Activated T-helper 1 cell treated with Interleukin-2 at 50 U/mL for 16 hours (primary cell): ENCODE measurements around the gene USP17L18.
"Not testable (repeated sequence)": the region's sequence is repeated elsewhere in the genome, so short reads cannot be mapped to it uniquely, and the experiment has no call there.

ENCODE experiments used
- DNase-seq: peaks from one replicate; pipeline ENCODE4 v3.0.0-alpha.2; 2020; ENCODE audit warnings: low read depth

The USP17L18 gene, protein sequence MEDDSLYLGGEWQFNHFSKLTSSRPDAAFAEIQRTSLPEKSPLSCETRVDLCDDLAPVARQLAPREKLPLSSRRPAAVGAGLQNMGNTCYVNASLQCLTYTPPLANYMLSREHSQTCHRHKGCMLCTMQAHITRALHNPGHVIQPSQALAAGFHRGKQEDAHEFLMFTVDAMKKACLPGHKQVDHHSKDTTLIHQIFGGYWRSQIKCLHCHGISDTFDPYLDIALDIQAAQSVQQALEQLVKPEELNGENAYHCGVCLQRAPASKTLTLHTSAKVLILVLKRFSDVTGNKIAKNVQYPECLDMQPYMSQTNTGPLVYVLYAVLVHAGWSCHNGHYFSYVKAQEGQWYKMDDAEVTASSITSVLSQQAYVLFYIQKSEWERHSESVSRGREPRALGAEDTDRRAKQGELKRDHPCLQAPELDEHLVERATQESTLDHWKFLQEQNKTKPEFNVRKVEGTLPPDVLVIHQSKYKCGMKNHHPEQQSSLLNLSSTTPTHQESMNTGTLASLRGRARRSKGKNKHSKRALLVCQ

DNA sequence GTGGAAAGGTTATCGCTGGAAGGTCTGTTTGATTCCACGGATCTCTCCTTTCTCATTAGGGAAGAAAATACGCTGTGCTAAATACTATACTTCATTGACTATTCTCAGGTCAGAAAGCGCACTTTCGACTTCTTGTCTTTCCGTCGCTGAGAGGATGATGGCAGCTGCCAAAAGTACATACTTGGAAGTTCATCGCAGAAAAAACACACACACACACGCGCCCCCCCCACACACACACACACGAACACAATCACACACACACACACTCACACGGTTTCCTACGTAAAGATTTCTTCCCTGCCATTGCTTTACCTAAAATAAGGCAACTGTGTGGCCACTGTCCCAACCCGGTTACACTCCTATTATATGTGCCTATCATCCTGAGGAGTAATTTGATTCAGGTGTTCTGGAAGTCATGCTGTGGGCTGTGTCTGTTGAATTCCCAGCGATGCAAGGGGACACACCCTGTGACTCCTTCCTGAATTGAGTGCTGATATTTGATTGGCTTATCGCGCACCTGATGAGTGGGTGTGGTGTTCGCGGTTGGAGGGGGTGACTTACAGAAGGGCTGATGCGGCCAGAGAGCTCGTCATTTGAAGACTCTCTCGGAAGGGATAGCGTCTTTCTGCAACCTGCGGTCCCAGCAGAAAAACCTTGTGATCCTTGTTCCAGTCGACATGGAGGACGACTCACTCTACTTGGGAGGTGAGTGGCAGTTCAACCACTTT lies at the start of gene USP17L18:
Gene USP17L18 (plus strand): TSS at position 678 of the 728 bp plus-strand sequence. CDS start 0 bp downstream, at position 678.
- not testable (repeated sequence) for DNase-seq

GRCh38 chr4:9210357-9210756 lies 38.1 kb upstream of the USP17L18 start, which contains the start of gene USP17L10:
TSS of gene USP17L10 (plus strand) at chr4:9210657. CDS start at chr4:9210657, 0 bp downstream.
- not testable (repeated sequence) for DNase-seq

GRCh38 chr4:9214701-9215100 lies 33.7 kb upstream of the USP17L18 start:
- not testable (repeated sequence) for DNase-seq

- DNase-seq = not testable (repeated sequence)
Observed at GRCh38 chr4:9215105-9215504, 33.3 kb upstream of the USP17L18 start, which contains the start of gene USP17L11. TSS of gene USP17L11 (plus strand) at chr4:9215405. CDS start at chr4:9215405, 0 bp downstream.

- DNase-seq = not testable (repeated sequence)
Observed at GRCh38 chr4:9219852-9220251, 28.6 kb upstream of the USP17L18 start, which contains the start of gene USP17L12. TSS of gene USP17L12 (plus strand) at chr4:9220152. CDS start at chr4:9220152, 0 bp downstream.

GRCh38 chr4:9224596-9224995 lies 23.8 kb upstream of the USP17L18 start, which contains the start of gene USP17L13:
TSS of gene USP17L13 (plus strand) at chr4:9224896. CDS start at chr4:9224896, 0 bp downstream.
- DNase-seq = not testable (repeated sequence)

- not testable (repeated sequence) for DNase-seq
Observed at GRCh38 chr4:9230249-9230648, 18.2 kb upstream of the USP17L18 start.

DNA sequence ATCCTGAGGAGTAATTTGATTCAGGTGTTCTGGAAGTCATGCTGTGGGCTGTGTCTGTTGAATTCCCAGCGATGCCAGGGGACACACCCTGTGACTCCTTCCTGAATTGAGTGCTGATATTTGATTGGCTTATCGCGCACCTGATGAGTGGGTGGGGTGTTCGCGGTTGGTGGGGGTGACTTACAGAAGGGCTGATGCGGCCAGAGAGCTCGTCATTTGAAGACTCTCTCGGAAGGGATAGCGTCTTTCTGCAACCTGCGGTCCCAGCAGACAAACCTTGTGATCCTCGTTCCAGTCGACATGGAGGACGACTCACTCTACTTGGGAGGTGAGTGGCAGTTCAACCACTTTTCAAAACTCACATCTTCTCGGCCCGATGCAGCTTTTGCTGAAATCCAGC lies 14.3 kb upstream of the USP17L18 start, which contains the start of gene USP17L15:
Gene USP17L15 (plus strand): TSS at position 301 of the 400 bp plus-strand sequence. CDS start 0 bp downstream, at position 301.
- not testable (repeated sequence) for DNase-seq

DNA sequence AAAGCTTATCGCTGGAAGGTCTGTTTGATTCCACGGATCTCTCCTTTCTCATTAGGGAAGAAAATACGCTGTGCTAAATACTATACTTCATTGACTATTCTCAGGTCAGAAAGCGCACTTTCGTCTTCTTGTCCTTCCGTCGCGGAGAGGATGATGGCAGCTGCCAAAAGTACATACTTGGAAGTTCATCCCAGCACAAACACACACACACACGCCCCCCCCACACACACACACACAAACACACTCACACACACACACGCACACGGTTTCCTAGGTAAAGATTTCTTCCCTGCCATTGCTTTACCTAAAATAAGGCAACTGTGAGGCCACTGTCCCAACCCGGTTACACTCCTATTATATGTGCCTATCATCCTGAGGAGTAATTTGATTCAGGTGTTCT lies 10.0 kb upstream of the USP17L18 start:
- DNase-seq = not testable (repeated sequence)

GRCh38 chr4:9243579-9243978 lies 4.9 kb upstream of the USP17L18 start, which contains the start of gene USP17L17:
TSS of gene USP17L17 (plus strand) at chr4:9243879. CDS start at chr4:9243879, 0 bp downstream.
- DNase-seq = not testable (repeated sequence)

DNA sequence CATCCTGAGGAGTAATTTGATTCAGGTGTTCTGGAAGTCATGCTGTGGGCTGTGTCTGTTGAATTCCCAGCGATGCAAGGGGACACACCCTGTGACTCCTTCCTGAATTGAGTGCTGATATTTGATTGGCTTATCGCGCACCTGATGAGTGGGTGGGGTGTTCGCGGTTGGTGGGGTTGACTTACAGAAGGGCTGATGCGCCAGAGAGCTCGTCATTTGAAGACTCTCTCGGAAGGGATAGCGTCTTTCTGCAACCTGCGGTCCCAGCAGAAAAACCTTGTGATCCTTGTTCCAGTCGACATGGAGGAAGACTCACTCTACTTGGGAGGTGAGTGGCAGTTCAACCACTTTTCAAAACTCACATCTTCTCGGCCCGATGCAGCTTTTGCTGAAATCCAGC lies 4.6 kb downstream of the USP17L18 start, which contains the start of gene USP17L19:
Gene USP17L19 (plus strand): TSS at position 301 of the 400 bp plus-strand sequence. CDS start 0 bp downstream, at position 301.
- not testable (repeated sequence) for DNase-seq

GRCh38 chr4:9257824-9258223 lies 9.4 kb downstream of the USP17L18 start, which contains the start of gene USP17L20:
TSS of gene USP17L20 (plus strand) at chr4:9258124. CDS start at chr4:9258124, 0 bp downstream.
- DNase-seq = not testable (repeated sequence)

- not testable (repeated sequence) for DNase-seq
Observed at GRCh38 chr4:9262572-9262971, 14.1 kb downstream of the USP17L18 start, which contains the start of gene USP17L21. TSS of gene USP17L21 (plus strand) at chr4:9262872. CDS start at chr4:9262872, 0 bp downstream.

DNA sequence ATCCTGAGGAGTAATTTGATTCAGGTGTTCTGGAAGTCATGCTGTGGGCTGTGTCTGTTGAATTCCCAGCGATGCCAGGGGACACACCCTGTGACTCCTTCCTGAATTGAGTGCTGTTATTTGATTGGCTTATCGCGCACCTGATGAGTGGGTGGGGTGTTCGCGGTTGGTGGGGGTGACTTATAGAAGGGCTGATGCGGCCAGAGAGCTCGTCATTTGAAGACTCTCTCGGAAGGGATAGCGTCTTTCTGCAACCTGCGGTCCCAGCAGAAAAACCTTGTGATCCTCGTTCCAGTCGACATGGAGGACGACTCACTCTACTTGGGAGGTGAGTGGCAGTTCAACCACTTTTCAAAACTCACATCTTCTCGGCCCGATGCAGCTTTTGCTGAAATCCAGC lies 18.9 kb downstream of the USP17L18 start, which contains the start of gene USP17L22:
Gene USP17L22 (plus strand): TSS at position 301 of the 400 bp plus-strand sequence. CDS start 0 bp downstream, at position 301.
- DNase-seq = not testable (repeated sequence)

DNA sequence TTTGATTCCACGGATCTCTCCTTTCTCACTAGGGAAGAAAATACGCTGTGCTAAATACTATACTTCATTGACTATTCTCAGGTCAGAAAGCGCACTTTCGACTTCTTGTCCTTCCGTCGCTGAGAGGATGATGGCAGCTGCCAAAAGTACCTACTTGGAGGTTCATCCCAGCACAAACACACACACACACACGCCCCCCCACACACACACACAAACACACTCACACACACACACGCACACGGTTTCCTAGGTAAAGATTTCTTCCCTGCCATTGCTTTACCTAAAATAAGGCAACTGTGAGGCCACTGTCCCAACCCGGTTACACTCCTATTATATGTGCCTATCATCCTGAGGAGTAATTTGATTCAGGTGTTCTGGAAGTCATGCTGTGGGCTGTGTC lies 23.3 kb downstream of the USP17L18 start:
- DNase-seq = not testable (repeated sequence)
